Sigmoid colon (tissue), 7 donors: ENCODE data around the gene CDC42BPA. TPM values are rescaled to one million over a fixed set of nuclear protein-coding genes. Genes with fewer than 3 reads are reported as not detected.

Experiments used
- DNase-seq: peaks from one replicate; pipeline ENCODE4 v3.0.0-alpha.2; 2019
- H3K27ac ChIP-seq, 4 donors: fragments of 200-600 bp; sonication (generic); one replicate each; pipeline ENCODE4 v1.5.1; 2016 to 2019; ENCODE audit warnings: mild to moderate bottlenecking in 1 of 4
- H3K27me3 ChIP-seq, 3 donors: fragments of 200-600 bp; sonication (generic); one replicate each; pipeline ENCODE4 v1.5.1; 2019; ENCODE audit warnings: mild to moderate bottlenecking in 1 of 3
- H3K36me3 ChIP-seq, 4 donors: fragments of 200-600 bp; sonication (generic); one replicate each; pipeline ENCODE4 v1.5.1; 2016 to 2019
- H3K4me1 ChIP-seq, 4 donors: fragments of 200-600 bp; sonication (generic); one replicate each; pipeline ENCODE4 v1.5.1; 2017 to 2019
- H3K4me3 ChIP-seq, 4 donors: fragments of 200-600 bp; sonication (generic); one replicate each; pipeline ENCODE4 v1.5.1; 2017 to 2019; ENCODE audit warnings: mild to moderate bottlenecking in 2 of 4, moderate library complexity in 1 of 4
- H3K9me3 ChIP-seq, 4 donors: fragments of 200-600 bp in 3 of 4; sonication (generic) in 3 of 4; one replicate each; pipeline versions ENCODE4 v1.5.1 to v1.6.1; 2013 to 2019
- CTCF ChIP-seq, 4 experiments: fragments of 450-650 bp in 3 of 4; fragments of 200-600 bp in 1 of 4; IDR thresholded peaks; one replicate each; pipeline ENCODE4 v1.5.1; 2016 to 2019; ENCODE audit warnings: antibody characterized with exemption in 4 of 4, mild to moderate bottlenecking in 3 of 4, moderate library complexity in 2 of 4
- EP300 ChIP-seq, 4 donors: sonication (generic); formaldehyde crosslinking; IDR thresholded peaks; one replicate each; pipeline ENCODE4 v1.6.1; 2017; ENCODE audit warnings: antibody characterized with exemption in 4 of 4
- POLR2A ChIP-seq, 2 donors: fragments of 450-650 bp; IDR thresholded peaks; one replicate each; pipeline ENCODE4 v1.6.1; 2016; ENCODE audit warnings: antibody characterized with exemption in 2 of 2, mild to moderate bottlenecking in 2 of 2, moderate library complexity in 2 of 2
- POLR2AphosphoS5 ChIP-seq, 4 donors: sonication (generic); formaldehyde crosslinking; IDR thresholded peaks; one replicate each; pipeline ENCODE4 v1.6.1; 2017; ENCODE audit warnings: antibody characterized with exemption in 4 of 4
- WGBS, 2 donors: extraction: QIAGEN DNeasy Blood & Tissue Kit; methylation state at CpG; one replicate each; pipeline ENCODE4 v1.1.7; 2013; 5-methylcytosine and 5-hydroxymethylcytosine counted together
- intact Hi-C: fragments of 100-400 bp; cut with DNase I; formaldehyde crosslinking; loops from one replicate; pipeline ENCODE4 v1.15.1; 2023
- polyA plus RNA-seq, 3 donors: library from polyadenylated mRNA; stranded (reverse); fragments of 200-250 nt; gene quantifications; one replicate each; pipeline ENCODE4 v1.2.3, GENCODE V29; 2013
- total RNA-seq, 4 donors: library from RNA; depleted of rRNA; stranded (reverse); fragments of >200 nt; gene quantifications; one replicate each; pipeline ENCODE4 v1.1.0, GENCODE V29; 2016
- donor health status: healthy with polysubstance abuse.
- donor health status: Bipolar disorder and iron deficiency.
- donor health status: healthy.

Gene CDC42BPA
- total and polyA plus RNA-seq, 7 donors = 8.4 to 93.6 (median 60.8) TPM

- no peak for DNase-seq
- 91 to 92% methylated on average over 7 of the region's 7 CpGs for WGBS, 2 donors
These were observed 60.3 kb downstream of the CDC42BPA start for GRCh38 chr1:227257964-227258363.

GRCh38 chr1:227255086-227255732 lies 63.1 kb downstream of the CDC42BPA start:
- intact Hi-C loops = no loop called here
- Histone ChIP-seq H3K4me1 (peaks cover 0 to 4% (median 2%) of the 10 kb centered on the region in 4 donors), H3K27ac (no peak overlapping the region), H3K9me3 (no peaks in the 10 kb centered on the region), H3K27me3 (no peaks in the 10 kb centered on the region), H3K36me3 (no peaks in the 10 kb centered on the region), H3K4me3 (no peak overlapping the region)
- 46 to 76% methylated on average over 5 of the region's 5 CpGs for WGBS, 2 donors
- DNase-seq = no peak
- TF ChIP-seq POLR2A (IDR thresholded peaks at IDR 0.05) = no peak
- TF ChIP-seq CTCF (IDR thresholded peaks at IDR 0.05) = no peak
- TF ChIP-seq POLR2AphosphoS5 (IDR thresholded peaks at IDR 0.05) = no peak
- no peak for TF ChIP-seq EP300 (IDR thresholded peaks at IDR 0.05)

More at GRCh38 chr1:227257964-227258363, 60.3 kb downstream of the CDC42BPA start:
- H3K9me3 ChIP-seq = no peaks in the 10 kb centered on the region
- no peak for TF ChIP-seq CTCF (IDR thresholded peaks at IDR 0.05)
- no peak for TF ChIP-seq POLR2A (IDR thresholded peaks at IDR 0.05)
- no peak for TF ChIP-seq EP300 (IDR thresholded peaks at IDR 0.05)
- TF ChIP-seq POLR2AphosphoS5 (IDR thresholded peaks at IDR 0.05) = no peak
- peaks cover 0 to 6% (median 2%) of the 10 kb centered on the region in 4 donors for H3K4me1 ChIP-seq
- H3K36me3 ChIP-seq = no peaks in the 10 kb centered on the region
- intact Hi-C loops = no loop called here
- no peak overlapping the region for H3K27ac ChIP-seq
- H3K27me3 ChIP-seq = no peaks in the 10 kb centered on the region
- no peak overlapping the region for H3K4me3 ChIP-seq

- DNase-seq = no peak
- Histone ChIP-seq H3K9me3 (no peaks in the 10 kb centered on the region), H3K4me1 (peaks cover 0 to 3% (median 0%) of the 10 kb centered on the region in 4 donors), H3K27ac (no peak overlapping the region), H3K36me3 (no peaks in the 10 kb centered on the region), H3K4me3 (no peak overlapping the region), H3K27me3 (no peaks in the 10 kb centered on the region)
- 93 to 97% methylated on average over 13 of the region's 13 CpGs for WGBS, 2 donors
- intact Hi-C loops = no loop called here
- TF ChIP-seq POLR2A (IDR thresholded peaks at IDR 0.05) (no peak), CTCF (IDR thresholded peaks at IDR 0.05) (no peak), EP300 (IDR thresholded peaks at IDR 0.05) (no peak), POLR2AphosphoS5 (IDR thresholded peaks at IDR 0.05) (no peak)
These were observed 65.2 kb downstream of the CDC42BPA start for GRCh38 chr1:227253065-227253464.

GRCh38 chr1:227245613-227246320 lies 72.5 kb downstream of the CDC42BPA start:
- Histone ChIP-seq H3K27ac (no peak overlapping the region), H3K4me3 (no peak overlapping the region), H3K9me3 (no peaks in the 10 kb centered on the region), H3K4me1 (peaks cover 0 to 23% (median 19%) of the 10 kb centered on the region in 4 donors), H3K27me3 (no peaks in the 10 kb centered on the region), H3K36me3 (no peaks in the 10 kb centered on the region)
- WGBS, 2 donors = 89 to 95% methylated on average over 6 of the region's 6 CpGs
- intact Hi-C loops = no loop called here
- TF ChIP-seq CTCF (IDR thresholded peaks at IDR 0.05) = no peak
- no peak for TF ChIP-seq POLR2AphosphoS5 (IDR thresholded peaks at IDR 0.05)
- TF ChIP-seq POLR2A (IDR thresholded peaks at IDR 0.05) = no peak
- no peak for TF ChIP-seq EP300 (IDR thresholded peaks at IDR 0.05)
- DNase-seq = no peak
